ENCODE measurements around the gene SUCLG2.

- no peak for TF ChIP-seq CTCF (tag by site-specific recombination; IDR thresholded peaks at IDR 0.05)
- no peak for TF ChIP-seq PATZ1 (tag by site-specific recombination; IDR thresholded peaks at IDR 0.05)
- TF ChIP-seq ZNF692 (tag by site-specific recombination; IDR thresholded peaks at IDR 0.05): no peak
- no peak for TF ChIP-seq REST (tag by site-specific recombination; IDR thresholded peaks at IDR 0.05)
- TF ChIP-seq PBX3 (CRISPR knock-in tag; IDR thresholded peaks at IDR 0.05): no peak
- no peak for TF ChIP-seq ZNF121 (tag by site-specific recombination; IDR thresholded peaks at IDR 0.05)
Observed at GRCh38 chr3:67609709-67610108, 44.7 kb downstream of the SUCLG2 start.
